Measurements from ENCODE around the gene NTN3.

The NTN3 gene

GRCh38 chr16:2512735-2513404, 41.8 kb downstream of the NTN3 start:
- TF ChIP-seq GATA2 (IDR thresholded peaks at IDR 0.05; ENCODE audit: low read depth, low read length) (no peak), GATA3 (IDR thresholded peaks at IDR 0.05; ENCODE audit: low read depth, low read length) (no peak)

GRCh38 chr16:2513405-2514332, 42.6 kb downstream of the NTN3 start, which contains the start of gene ATP6V0C:
TSS of gene ATP6V0C (plus strand) at chr16:2513952. CDS start at chr16:2514104, 152 bp downstream.
- TF ChIP-seq GATA2 (IDR thresholded peaks at IDR 0.05; ENCODE audit: low read depth, low read length) (no peak), GATA3 (IDR thresholded peaks at IDR 0.05; ENCODE audit: low read depth, low read length) (no peak)

GRCh38 chr16:2514333-2515179, 43.5 kb downstream of the NTN3 start:
- TF ChIP-seq GATA2 (IDR thresholded peaks at IDR 0.05; ENCODE audit: low read depth, low read length) (no peak), GATA3 (IDR thresholded peaks at IDR 0.05; ENCODE audit: low read depth, low read length) (no peak)

GRCh38 chr16:2515180-2515851, 44.2 kb downstream of the NTN3 start:
- TF ChIP-seq GATA3 (IDR thresholded peaks at IDR 0.05; ENCODE audit: low read depth, low read length) (no peak), GATA2 (IDR thresholded peaks at IDR 0.05; ENCODE audit: low read depth, low read length) (no peak)

GRCh38 chr16:2516391-2517240, 45.5 kb downstream of the NTN3 start:
- no peak for TF ChIP-seq GATA3 (IDR thresholded peaks at IDR 0.05; ENCODE audit: low read depth, low read length)
- no peak for TF ChIP-seq GATA2 (IDR thresholded peaks at IDR 0.05; ENCODE audit: low read depth, low read length)

- TF ChIP-seq GATA3 (IDR thresholded peaks at IDR 0.05; ENCODE audit: low read depth, low read length), result no peak
- no peak for TF ChIP-seq GATA2 (IDR thresholded peaks at IDR 0.05; ENCODE audit: low read depth, low read length)
Measured at GRCh38 chr16:2517954-2518605, 47.0 kb downstream of the NTN3 start.

GRCh38 chr16:2518823-2519710, 48.0 kb downstream of the NTN3 start:
- no peak for TF ChIP-seq GATA3 (IDR thresholded peaks at IDR 0.05; ENCODE audit: low read depth, low read length)
- TF ChIP-seq GATA2 (IDR thresholded peaks at IDR 0.05; ENCODE audit: low read depth, low read length), result no peak

GRCh38 chr16:2519711-2520080, 48.6 kb downstream of the NTN3 start:
- TF ChIP-seq GATA3 (IDR thresholded peaks at IDR 0.05; ENCODE audit: low read depth, low read length) (no peak), GATA2 (IDR thresholded peaks at IDR 0.05; ENCODE audit: low read depth, low read length) (no peak)

- TF ChIP-seq GATA3 (IDR thresholded peaks at IDR 0.05; ENCODE audit: low read depth, low read length) (no peak), GATA2 (IDR thresholded peaks at IDR 0.05; ENCODE audit: low read depth, low read length) (no peak)
Measured at GRCh38 chr16:2520097-2520783, 49.1 kb downstream of the NTN3 start, which contains the start of gene AMDHD2. TSS of gene AMDHD2 (plus strand) at chr16:2520371. CDS start at chr16:2520459, 88 bp downstream.

- TF ChIP-seq GATA2 (IDR thresholded peaks at IDR 0.05; ENCODE audit: low read depth, low read length) (no peak), GATA3 (IDR thresholded peaks at IDR 0.05; ENCODE audit: low read depth, low read length) (no peak)
Measured at GRCh38 chr16:2520784-2521531, 49.9 kb downstream of the NTN3 start.

All from SH-SY5Y (cell line).